Panc1 (cell line): ENCODE results near the gene TMEM164.

Source experiments
- POLR2AphosphoS5 ChIP-seq: IDR thresholded peaks from 2 replicates; pipeline ENCODE4 v1.6.1; 2012; ENCODE audit warnings: mild to moderate bottlenecking, low read depth, low read length, moderate library complexity
- TCF7L2 ChIP-seq: IDR thresholded peaks from 2 replicates; pipeline ENCODE4 v1.6.1; 2011; ENCODE audit warnings: mild to moderate bottlenecking, low read depth, low read length, inconsistent platforms
- TF ChIP-seq, protein P1 (sequence below): fragments of 450-650 bp; IDR thresholded peaks from 2 replicates; pipeline ENCODE4 v1.5.1; 2017; ENCODE audit warnings: mild to moderate bottlenecking

DNA sequence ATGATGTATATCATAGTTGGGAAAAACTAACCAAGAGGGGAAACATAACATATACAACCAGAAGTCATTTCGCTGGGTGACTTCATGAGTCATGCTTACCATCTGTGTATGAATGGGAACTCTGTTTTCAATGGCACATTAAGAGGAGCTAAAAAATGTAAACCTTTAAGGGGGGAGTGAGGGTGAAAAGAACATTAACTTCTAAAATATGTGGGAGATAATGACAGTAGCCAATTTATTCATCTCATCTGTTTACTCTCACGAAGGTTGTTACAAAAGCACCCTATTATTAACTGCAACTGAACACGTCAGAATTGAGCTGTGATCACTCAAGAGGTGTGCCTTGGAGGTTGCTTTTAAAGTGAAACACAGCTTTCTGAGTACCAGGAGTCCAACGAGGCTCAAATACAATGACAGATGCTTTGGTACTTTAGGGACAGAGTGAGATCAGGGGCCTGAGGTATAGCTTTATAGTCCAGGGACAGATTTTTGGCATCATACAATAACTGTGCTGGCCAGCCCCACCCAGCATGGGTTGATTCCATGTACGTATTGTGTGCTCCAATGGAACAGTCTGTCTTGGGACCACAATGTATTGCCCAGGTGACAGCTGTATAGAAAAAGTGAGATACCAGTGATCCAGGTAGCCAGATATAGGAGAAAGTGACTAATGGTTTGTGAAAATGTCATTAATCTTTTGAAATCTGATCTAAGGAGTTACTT is 207.7 kb downstream of the TMEM164 start:
- TF ChIP-seq, protein P1, sequence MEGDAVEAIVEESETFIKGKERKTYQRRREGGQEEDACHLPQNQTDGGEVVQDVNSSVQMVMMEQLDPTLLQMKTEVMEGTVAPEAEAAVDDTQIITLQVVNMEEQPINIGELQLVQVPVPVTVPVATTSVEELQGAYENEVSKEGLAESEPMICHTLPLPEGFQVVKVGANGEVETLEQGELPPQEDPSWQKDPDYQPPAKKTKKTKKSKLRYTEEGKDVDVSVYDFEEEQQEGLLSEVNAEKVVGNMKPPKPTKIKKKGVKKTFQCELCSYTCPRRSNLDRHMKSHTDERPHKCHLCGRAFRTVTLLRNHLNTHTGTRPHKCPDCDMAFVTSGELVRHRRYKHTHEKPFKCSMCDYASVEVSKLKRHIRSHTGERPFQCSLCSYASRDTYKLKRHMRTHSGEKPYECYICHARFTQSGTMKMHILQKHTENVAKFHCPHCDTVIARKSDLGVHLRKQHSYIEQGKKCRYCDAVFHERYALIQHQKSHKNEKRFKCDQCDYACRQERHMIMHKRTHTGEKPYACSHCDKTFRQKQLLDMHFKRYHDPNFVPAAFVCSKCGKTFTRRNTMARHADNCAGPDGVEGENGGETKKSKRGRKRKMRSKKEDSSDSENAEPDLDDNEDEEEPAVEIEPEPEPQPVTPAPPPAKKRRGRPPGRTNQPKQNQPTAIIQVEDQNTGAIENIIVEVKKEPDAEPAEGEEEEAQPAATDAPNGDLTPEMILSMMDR = no peak
- TF ChIP-seq POLR2AphosphoS5 = no peak
- TF ChIP-seq TCF7L2 = no peak
